GM12878 (cell line): ENCODE results near the gene RAB44.

ENCODE experiments used
- CTCF ChIP-seq, 3 experiments: IDR thresholded peaks in 2 of 3; conservative IDR thresholded peaks in 1 of 3; 2 replicates each; pipeline ENCODE4 v1.5.1; 2011; ENCODE audit warnings: low read depth in 3 of 3, low read length in 3 of 3, mild to moderate bottlenecking in 3 of 3, control low read depth in 2 of 3, moderate library complexity in 2 of 3, inconsistent platforms in 1 of 3, mixed read lengths in 1 of 3; ENCODE audit not compliant: control insufficient read depth in 2 of 3, insufficient read depth in 1 of 3; ENCODE audit errors: extremely low read depth in 1 of 3
- DPF2 ChIP-seq: fragments of 450-650 bp; IDR thresholded peaks from 2 replicates; pipeline ENCODE4 v1.6.1; 2017; ENCODE audit warnings: mild to moderate bottlenecking
- GABPA ChIP-seq: IDR thresholded peaks from 2 replicates; pipeline ENCODE4 v1.6.1; 2014; ENCODE audit warnings: antibody characterized with exemption, low read depth, mild to moderate bottlenecking, inconsistent platforms
- HCFC1 ChIP-seq: fragments of 150-350 bp; IDR thresholded peaks from 2 replicates; pipeline ENCODE4 v1.6.1; 2014; ENCODE audit warnings: low read length
- KDM1A ChIP-seq: fragments of 200-600 bp; sonication (generic); IDR thresholded peaks from 2 replicates; pipeline ENCODE4 v1.6.1; 2016; ENCODE audit warnings: borderline replicate concordance
- NR2C2 ChIP-seq: IDR thresholded peaks from 2 replicates; pipeline ENCODE4 v1.6.1; 2011; ENCODE audit warnings: borderline replicate concordance, low read depth; ENCODE audit not compliant: control insufficient read depth, insufficient read length
- POLR2A ChIP-seq: IDR thresholded peaks from 2 replicates; pipeline ENCODE4 v1.6.1; 2011; ENCODE audit warnings: low read depth, mild to moderate bottlenecking, low read length
- SUZ12 ChIP-seq: fragments of 200-600 bp; sonication (generic); IDR thresholded peaks from one replicate; pipeline ENCODE4 v1.6.1; 2018; ENCODE audit warnings: antibody characterized with exemption, mild to moderate bottlenecking; ENCODE audit not compliant: unreplicated experiment
- TAF1 ChIP-seq: IDR thresholded peaks from 2 replicates; pipeline ENCODE4 v1.6.1; 2011; ENCODE audit warnings: mild to moderate bottlenecking, low read depth, low read length, borderline replicate concordance
- ZSCAN29 ChIP-seq: fragments of 450-650 bp; IDR thresholded peaks from 2 replicates; pipeline ENCODE4 v1.6.1; 2017; ENCODE audit warnings: mild to moderate bottlenecking, moderate library complexity

- TF ChIP-seq HCFC1 (no peak), POLR2A (no peak), GABPA (no peak), CTCF (IDR thresholded peaks at IDR 0.05 in 2 of 3, conservative IDR thresholded peaks at IDR 0.05 in 1 of 3; ENCODE audit: control insufficient read depth in 2 of 3, extremely low read depth in 1 of 3, insufficient read depth in 1 of 3, low read depth in 3 of 3, low read length in 3 of 3) (no peak), TAF1 (no peak), KDM1A (no peak), DPF2 (no peak), SUZ12 (no peak), NR2C2 (no peak), ZSCAN29 (no peak)
Measured at GRCh38 chr6:36743032-36743431, 45.4 kb downstream of the RAB44 start.
